ENCODE measurements around the gene CHD3.

GRCh38 chr17:7887038-7887481 lies 1.5 kb upstream of the CHD3 start:
- TF ChIP-seq, protein P1, sequence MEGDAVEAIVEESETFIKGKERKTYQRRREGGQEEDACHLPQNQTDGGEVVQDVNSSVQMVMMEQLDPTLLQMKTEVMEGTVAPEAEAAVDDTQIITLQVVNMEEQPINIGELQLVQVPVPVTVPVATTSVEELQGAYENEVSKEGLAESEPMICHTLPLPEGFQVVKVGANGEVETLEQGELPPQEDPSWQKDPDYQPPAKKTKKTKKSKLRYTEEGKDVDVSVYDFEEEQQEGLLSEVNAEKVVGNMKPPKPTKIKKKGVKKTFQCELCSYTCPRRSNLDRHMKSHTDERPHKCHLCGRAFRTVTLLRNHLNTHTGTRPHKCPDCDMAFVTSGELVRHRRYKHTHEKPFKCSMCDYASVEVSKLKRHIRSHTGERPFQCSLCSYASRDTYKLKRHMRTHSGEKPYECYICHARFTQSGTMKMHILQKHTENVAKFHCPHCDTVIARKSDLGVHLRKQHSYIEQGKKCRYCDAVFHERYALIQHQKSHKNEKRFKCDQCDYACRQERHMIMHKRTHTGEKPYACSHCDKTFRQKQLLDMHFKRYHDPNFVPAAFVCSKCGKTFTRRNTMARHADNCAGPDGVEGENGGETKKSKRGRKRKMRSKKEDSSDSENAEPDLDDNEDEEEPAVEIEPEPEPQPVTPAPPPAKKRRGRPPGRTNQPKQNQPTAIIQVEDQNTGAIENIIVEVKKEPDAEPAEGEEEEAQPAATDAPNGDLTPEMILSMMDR (IDR thresholded peaks at IDR 0.05), result no peak
- no peak for TF ChIP-seq POLR2AphosphoS5 (IDR thresholded peaks at IDR 0.05; ENCODE audit: low read depth, low read length)
- TF ChIP-seq REST (IDR thresholded peaks at IDR 0.05; ENCODE audit: insufficient read depth in 1 of 2, low read depth in 2 of 2, low read length in 1 of 2), result no peak
- no peak for TF ChIP-seq SIN3A (IDR thresholded peaks at IDR 0.05; ENCODE audit: borderline replicate concordance, insufficient read depth, low read depth, low read length)
